Daoy (cell line): ENCODE data around the gene GYPC. TPM values are rescaled to one million over a fixed set of nuclear protein-coding genes. Genes with fewer than 3 reads are reported as not detected.

Experiments
- DNase-seq: peaks from one replicate; pipeline ENCODE4 v3.0.0-alpha.2; 2015; ENCODE audit warnings: low read depth
- total RNA-seq: library from RNA; depleted of rRNA; stranded (reverse); fragments of >200 nt; shearing (Covaris generic); gene quantifications from 2 replicates; pipeline ENCODE4 v1.2.3, GENCODE V29; 2014; rRNA removed

The GYPC gene
- total RNA-seq, 1 experiment from 2014 or later = 23.6 TPM

DNA sequence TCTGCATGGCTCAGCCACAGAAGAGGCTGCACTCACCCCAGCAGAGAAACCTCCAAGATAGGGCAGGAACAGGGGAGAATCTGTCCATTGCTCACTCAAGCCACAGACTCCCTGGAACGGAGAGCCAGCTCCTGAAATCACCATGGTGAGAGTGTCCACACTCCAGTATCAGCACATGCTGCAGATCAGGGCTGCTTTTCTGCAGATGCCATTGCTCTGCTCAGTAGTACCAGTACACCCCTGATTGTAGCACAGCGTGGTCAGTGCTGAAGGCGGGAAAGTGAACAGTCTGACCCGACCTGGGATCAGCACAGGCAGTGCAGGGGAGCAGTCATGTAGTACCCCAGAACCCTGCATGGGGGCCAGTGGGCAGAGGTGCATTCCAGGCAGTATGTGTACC lies 73.9 kb downstream of the GYPC start:
- no peak for DNase-seq

GRCh38 chr2:126730655-126731054 lies 74.7 kb downstream of the GYPC start:
- DNase-seq = no peak

GRCh38 chr2:126731353-126731752 lies 75.4 kb downstream of the GYPC start:
- DNase-seq = no peak

- DNase-seq = no peak
Measured at GRCh38 chr2:126732682-126733245, 76.8 kb downstream of the GYPC start.

DNA sequence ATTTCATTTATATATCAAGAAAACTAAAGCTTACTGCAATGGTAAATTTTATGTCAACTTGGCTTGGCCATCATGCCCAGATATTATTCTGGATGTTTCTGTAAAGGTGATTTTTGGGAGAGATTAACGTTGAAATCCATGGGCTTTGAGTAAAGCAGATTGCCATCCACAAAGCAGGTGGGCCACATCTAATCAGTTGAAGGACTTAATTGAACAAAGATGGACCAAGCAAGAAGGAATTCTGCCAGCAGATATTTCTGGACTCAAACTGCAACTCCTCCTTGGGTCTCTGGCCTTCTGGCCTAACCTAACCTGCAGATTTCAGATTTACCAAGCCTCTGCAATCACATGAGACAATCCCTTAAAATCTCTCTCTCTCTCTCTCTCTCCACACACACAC lies 77.8 kb downstream of the GYPC start:
- DNase-seq = no peak

GRCh38 chr2:126736133-126736874 lies 80.3 kb downstream of the GYPC start:
- peak; percentile 8 for DNase-seq

GRCh38 chr2:126739141-126739540 lies 83.2 kb downstream of the GYPC start:
- DNase-seq = no peak

GRCh38 chr2:126744640-126745039 lies 88.7 kb downstream of the GYPC start:
- DNase-seq = no peak

Other genes starting within 250 kb of the GYPC start
- not detected in 2 replicates for gene TEX51, start 242.7 kb downstream of the GYPC start, total RNA-seq